HG03520 (cell line): ENCODE data around the gene HSD11B1.
A peak's percentile ranks its signal among the peaks of the same experiment; 100 is the strongest.

Experiments
- ATAC-seq: cut with Tn5 transposase; IDR thresholded peaks from one replicate; pipeline ENCODE4 v1.9.1; 2021; ENCODE audit warnings: mild to moderate bottlenecking, moderate library complexity; ENCODE audit not compliant: unreplicated experiment

HSD11B1 gene

GRCh38 chr1:209704584-209704983 lies at the start of gene HSD11B1:
Gene HSD11B1 (plus strand): TSS chr1:209704846. CDS start chr1:209704943, 97 bp downstream.
- ATAC-seq = no peak

GRCh38 chr1:209655411-209656231 lies 49.0 kb upstream of the HSD11B1 start:
- ATAC-seq = no peak

- ATAC-seq = no peak
Measured at GRCh38 chr1:209657140-209657879, 47.3 kb upstream of the HSD11B1 start.

GRCh38 chr1:209657918-209658317 lies 46.7 kb upstream of the HSD11B1 start:
- ATAC-seq = no peak

- peak; percentile 66 for ATAC-seq
Measured at GRCh38 chr1:209659909-209660308, 44.7 kb upstream of the HSD11B1 start.

GRCh38 chr1:209661071-209661470 lies 43.6 kb upstream of the HSD11B1 start:
- ATAC-seq = no peak

- no peak for ATAC-seq
Measured at GRCh38 chr1:209662879-209663327, 41.7 kb upstream of the HSD11B1 start.

GRCh38 chr1:209667103-209667502 lies 37.5 kb upstream of the HSD11B1 start:
- ATAC-seq = no peak

GRCh38 chr1:209667708-209668107 lies 36.9 kb upstream of the HSD11B1 start:
- ATAC-seq = no peak

GRCh38 chr1:209670441-209671082 lies 34.1 kb upstream of the HSD11B1 start:
- ATAC-seq = no peak

GRCh38 chr1:209672705-209673630 lies 31.7 kb upstream of the HSD11B1 start:
- ATAC-seq = peak; percentile 86

GRCh38 chr1:209673631-209674417 lies 30.8 kb upstream of the HSD11B1 start:
- no peak for ATAC-seq

- ATAC-seq = no peak
Measured at GRCh38 chr1:209674957-209675564, 29.6 kb upstream of the HSD11B1 start, which contains the start of gene G0S2. Gene G0S2 (plus strand): TSS chr1:209675412. CDS start chr1:209675685, 273 bp downstream.

GRCh38 chr1:209675565-209676154 lies 29.0 kb upstream of the HSD11B1 start:
- no peak for ATAC-seq

GRCh38 chr1:209678981-209679539 lies 25.6 kb upstream of the HSD11B1 start:
- no peak for ATAC-seq

GRCh38 chr1:209685821-209686220 lies 18.8 kb upstream of the HSD11B1 start:
- ATAC-seq = no peak

GRCh38 chr1:209686322-209686721 lies 18.3 kb upstream of the HSD11B1 start:
- no peak for ATAC-seq

GRCh38 chr1:209688746-209689234 lies 15.9 kb upstream of the HSD11B1 start:
- ATAC-seq = no peak
